Measurements from ENCODE around the gene GATB. TPM values are rescaled to one million over a fixed set of nuclear protein-coding genes. Genes with fewer than 3 reads are reported as not detected.

GATB gene
- total and polyA plus RNA-seq, 2 of the 4 experiments (the other 2 are of a cell fraction): 18.7 to 20.3 TPM

- no peak overlapping the region for H3K27ac ChIP-seq (ENCODE audit: insufficient read depth, low read length)
- POLR2A ChIA-PET (ENCODE audit: unreplicated experiment): no interaction called here
- no peak overlapping the region for H4K8ac ChIP-seq (ENCODE audit: low read depth in 2 of 2, low read length in 2 of 2)
- ATAC-seq (ENCODE audit: low read depth) (no peak), DNase-seq (no peak)
- H3K9me3 ChIP-seq (ENCODE audit: control insufficient read depth, insufficient read depth, low read length): no peaks in the 10 kb centered on the region
- intact Hi-C loops (cut with micrococcal nuclease): no loop called here
- no peak overlapping the region for H2AK9ac ChIP-seq (replicated peaks; ENCODE audit: low read depth, low read length, poor library complexity)
- no peak overlapping the region for H3K14ac ChIP-seq (replicated peaks; ENCODE audit: low read depth, low read length)
- WGBS, 2 experiments (ENCODE audit: extremely low coverage in 2 of 2, insufficient read length in 1 of 2): no CpG with 5 or more reads among the region's 4 CpGs
- no peak overlapping the region for H3K18ac ChIP-seq (ENCODE audit: low read depth, low read length)
- H3K4me2 ChIP-seq (ENCODE audit: low read depth, low read length): no peak overlapping the region
- H2AK5ac ChIP-seq (ENCODE audit: low read depth, low read length): no peak overlapping the region
- H3K27me3 ChIP-seq (ENCODE audit: control insufficient read depth, insufficient read depth, low read length): no peaks in the 10 kb centered on the region
- no peak overlapping the region for H3K9ac ChIP-seq (ENCODE audit: low read depth, low read length)
- H3K56ac ChIP-seq (ENCODE audit: extremely low read depth, insufficient read depth, low read length): no peak overlapping the region
- no peak overlapping the region for H3K4ac ChIP-seq (ENCODE audit: low read depth, low read length)
- CTCF ChIA-PET: no interaction called here
- no peaks in the 10 kb centered on the region for H3K9me1 ChIP-seq (ENCODE audit: insufficient read depth, low read length)
- no peak overlapping the region for H4K5ac ChIP-seq (ENCODE audit: low read depth, low read length)
- H3K4me1 ChIP-seq (ENCODE audit: control insufficient read depth, insufficient read depth, low read length): no peaks in the 10 kb centered on the region
- no peak overlapping the region for H4K91ac ChIP-seq (ENCODE audit: insufficient read depth, low read depth, low read length)
- H3K4me3 ChIP-seq (ENCODE audit: insufficient read depth, low read depth, low read length): no peak overlapping the region
- no peaks in the 10 kb centered on the region for H4K20me1 ChIP-seq (ENCODE audit: insufficient read depth, low read length)
- TF ChIP-seq MAFK (IDR thresholded peaks at IDR 0.05; ENCODE audit: low read depth, low read length): no peak
- TF ChIP-seq SMC3 (IDR thresholded peaks at IDR 0.05; ENCODE audit: low read depth, low read length): no peak
- TF ChIP-seq MAZ (IDR thresholded peaks at IDR 0.05; ENCODE audit: borderline replicate concordance, low read depth, low read length): no peak
- TF ChIP-seq CEBPB (IDR thresholded peaks at IDR 0.05; ENCODE audit: low read depth, low read length): no peak
- no peak for TF ChIP-seq RCOR1 (IDR thresholded peaks at IDR 0.05; ENCODE audit: insufficient replicate concordance, low read length)
- TF ChIP-seq CHD1 (IDR thresholded peaks at IDR 0.05; ENCODE audit: low read depth, low read length): no peak
- no peak for TF ChIP-seq NFE2L2 (IDR thresholded peaks at IDR 0.05; ENCODE audit: low read depth, low read length)
- no peak for TF ChIP-seq RAD21 (IDR thresholded peaks at IDR 0.05; ENCODE audit: low read length)
- TF ChIP-seq POLR2A (IDR thresholded peaks at IDR 0.05; ENCODE audit: low read depth, low read length): no peak
- TF ChIP-seq ELK1 (IDR thresholded peaks at IDR 0.05; ENCODE audit: borderline replicate concordance, low read depth, low read length): no peak
- TF ChIP-seq BHLHE40 (IDR thresholded peaks at IDR 0.05; ENCODE audit: low read depth, low read length): no peak
- no peak for TF ChIP-seq RFX5 (IDR thresholded peaks at IDR 0.05; ENCODE audit: low read depth, low read length)
- no peak for TF ChIP-seq USF2 (IDR thresholded peaks at IDR 0.05; ENCODE audit: low read depth, low read length)
- no peak for TF ChIP-seq CTCF (conservative IDR thresholded peaks at IDR 0.05; ENCODE audit: low read depth, low read length)
- no peak for TF ChIP-seq MXI1 (IDR thresholded peaks at IDR 0.05; ENCODE audit: borderline replicate concordance, low read depth, low read length)
- no peak for TF ChIP-seq FOS (IDR thresholded peaks at IDR 0.05; ENCODE audit: low read depth, low read length)
- H2BK15ac ChIP-seq (ENCODE audit: low read depth, low read length): no peak overlapping the region
- in situ Hi-C loops (cut with MboI; ENCODE audit: low sequenced_read_pairs): no loop called here
- H3K36me3 ChIP-seq (ENCODE audit: control insufficient read depth, insufficient read depth, low read length): peaks cover 7% of the 10 kb centered on the region; the same call in 1 of the 2 replicates
- H3K23ac ChIP-seq (ENCODE audit: low read depth, low read length): no peak overlapping the region
- H3K79me1 ChIP-seq (ENCODE audit: low read depth in 1 of 2, low read length in 2 of 2): no peaks in the 10 kb centered on the region; a peak in 1 of 4 replicates
- H2BK20ac ChIP-seq (ENCODE audit: low read depth, low read length): no peak overlapping the region
- H2BK120ac ChIP-seq (ENCODE audit: low read depth, low read length): no peak overlapping the region
- no peak overlapping the region for H2BK5ac ChIP-seq (ENCODE audit: low read depth, low read length, poor library complexity, severe bottlenecking)
- dilution Hi-C loops (cut with HindIII; ENCODE audit: low sequenced_read_pairs, unreplicated experiment): no loop called here
- no peak overlapping the region for H2AFZ ChIP-seq (replicated peaks; ENCODE audit: low read length, poor library complexity)
- BruUV-seq (replicated peaks): no TSS peak
Measured at GRCh38 chr4:151708100-151708499, 52.7 kb downstream of the GATB start.

Measured in IMR-90 (cell line).